Vagina (tissue), 2 donors: Measurements from ENCODE around the gene ELAVL3.

Source experiments
- POLR2A ChIP-seq, 2 donors: fragments of 450-650 bp; IDR thresholded peaks; one replicate each; pipeline ENCODE4 v1.6.1; 2017; ENCODE audit warnings: antibody characterized with exemption in 2 of 2, mild to moderate bottlenecking in 2 of 2, moderate library complexity in 2 of 2
- TF ChIP-seq, protein P1 (sequence below), 3 experiments: fragments of 450-650 bp in 2 of 3; fragments of 200-600 bp in 1 of 3; sonication (generic) in 1 of 3; IDR thresholded peaks; one replicate each; pipeline ENCODE4 v1.5.1; 2017 to 2019; ENCODE audit warnings: antibody characterized with exemption in 3 of 3, mild to moderate bottlenecking in 2 of 3, moderate library complexity in 2 of 3

DNA sequence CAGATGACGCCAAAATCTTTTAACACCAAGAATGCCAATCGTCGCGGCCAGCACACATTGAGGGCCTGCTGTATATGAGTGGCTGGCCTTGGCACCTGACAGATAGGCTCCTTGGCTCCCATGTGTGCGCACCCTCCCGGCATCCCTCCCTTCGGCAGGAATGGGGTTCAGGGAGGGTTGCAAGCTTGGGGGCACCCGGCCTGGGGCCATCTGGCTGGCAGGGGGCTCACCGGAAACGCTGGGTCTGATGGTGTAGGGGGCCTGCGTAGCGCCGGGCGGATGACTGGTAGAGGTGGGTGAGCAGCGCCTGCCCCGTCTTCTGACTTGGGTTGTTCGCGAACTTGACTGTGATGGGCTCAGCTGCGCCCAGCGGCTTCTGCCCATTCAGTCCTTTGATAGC is 23.0 kb downstream of the ELAVL3 start:
- TF ChIP-seq, protein P1, sequence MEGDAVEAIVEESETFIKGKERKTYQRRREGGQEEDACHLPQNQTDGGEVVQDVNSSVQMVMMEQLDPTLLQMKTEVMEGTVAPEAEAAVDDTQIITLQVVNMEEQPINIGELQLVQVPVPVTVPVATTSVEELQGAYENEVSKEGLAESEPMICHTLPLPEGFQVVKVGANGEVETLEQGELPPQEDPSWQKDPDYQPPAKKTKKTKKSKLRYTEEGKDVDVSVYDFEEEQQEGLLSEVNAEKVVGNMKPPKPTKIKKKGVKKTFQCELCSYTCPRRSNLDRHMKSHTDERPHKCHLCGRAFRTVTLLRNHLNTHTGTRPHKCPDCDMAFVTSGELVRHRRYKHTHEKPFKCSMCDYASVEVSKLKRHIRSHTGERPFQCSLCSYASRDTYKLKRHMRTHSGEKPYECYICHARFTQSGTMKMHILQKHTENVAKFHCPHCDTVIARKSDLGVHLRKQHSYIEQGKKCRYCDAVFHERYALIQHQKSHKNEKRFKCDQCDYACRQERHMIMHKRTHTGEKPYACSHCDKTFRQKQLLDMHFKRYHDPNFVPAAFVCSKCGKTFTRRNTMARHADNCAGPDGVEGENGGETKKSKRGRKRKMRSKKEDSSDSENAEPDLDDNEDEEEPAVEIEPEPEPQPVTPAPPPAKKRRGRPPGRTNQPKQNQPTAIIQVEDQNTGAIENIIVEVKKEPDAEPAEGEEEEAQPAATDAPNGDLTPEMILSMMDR (IDR thresholded peaks at IDR 0.05): no peak
- TF ChIP-seq POLR2A (IDR thresholded peaks at IDR 0.05): no peak
